GM18909 (cell line): ENCODE results near the gene USP54.
"Not testable (repeated sequence)": the region's sequence is repeated elsewhere in the genome, so short reads cannot be mapped to it uniquely, and the experiment has no call there.

ENCODE experiments used
- ATAC-seq: cut with Tn5 transposase; IDR thresholded peaks from one replicate; pipeline ENCODE4 v1.9.1; 2021; ENCODE audit warnings: mild to moderate bottlenecking; ENCODE audit not compliant: unreplicated experiment, poor library complexity

Gene USP54

GRCh38 chr10:73590881-73591799, at the start of gene USP54:
USP54 (minus strand) TSS chr10:73591342; CDS start chr10:73575658, 15,684 bp downstream.
- ATAC-seq, result no peak

GRCh38 chr10:73639286-73639685, 48.1 kb upstream of the USP54 start:
- ATAC-seq, result no peak

GRCh38 chr10:73635781-73636180, 44.6 kb upstream of the USP54 start:
- no peak for ATAC-seq

- no peak for ATAC-seq
These were observed 43.3 kb upstream of the USP54 start for GRCh38 chr10:73634421-73634820.

- no peak for ATAC-seq
These were observed 38.0 kb upstream of the USP54 start for GRCh38 chr10:73629165-73629564.

GRCh38 chr10:73628405-73628804, 37.3 kb upstream of the USP54 start:
- ATAC-seq, result no peak

GRCh38 chr10:73627300-73627699, 36.2 kb upstream of the USP54 start:
- ATAC-seq, result no peak

- ATAC-seq, result peak; percentile 96
These were observed 35.0 kb upstream of the USP54 start for GRCh38 chr10:73625884-73626752.

- ATAC-seq, result peak; percentile 42
These were observed 34.1 kb upstream of the USP54 start for GRCh38 chr10:73625004-73625883.

GRCh38 chr10:73623056-73623455, 31.9 kb upstream of the USP54 start:
- ATAC-seq, result no peak

GRCh38 chr10:73620974-73621373, 29.8 kb upstream of the USP54 start:
- not testable (repeated sequence) for ATAC-seq

GRCh38 chr10:73617143-73617542, 26.0 kb upstream of the USP54 start:
- not testable (repeated sequence) for ATAC-seq

GRCh38 chr10:73614720-73615119, 23.6 kb upstream of the USP54 start:
- ATAC-seq, result no peak

GRCh38 chr10:73609116-73609515, 18.0 kb upstream of the USP54 start:
- no peak for ATAC-seq

GRCh38 chr10:73601486-73601921, 10.4 kb upstream of the USP54 start:
- ATAC-seq, result no peak

- no peak for ATAC-seq
These were observed 6.2 kb upstream of the USP54 start for GRCh38 chr10:73597346-73597745.

GRCh38 chr10:73593812-73594211, 2.7 kb upstream of the USP54 start:
- ATAC-seq, result no peak

GRCh38 chr10:73593110-73593509, 2.0 kb upstream of the USP54 start:
- no peak for ATAC-seq

- ATAC-seq, result peak; percentile 38
These were observed 975 bp upstream of the USP54 start for GRCh38 chr10:73591935-73592699.
